SK-N-SH treated with all-trans-retinoic acid at 6 μM for 48 hours (cell line): ENCODE data around the gene AOX1.

Experiments used
- ATAC-seq: fragments of 200-7000 bp; cut with Tn5 transposase; 3 replicates; pipeline ENCODE4 v1.9.1; 2020; ENCODE audit warnings: mild to moderate bottlenecking, moderate library complexity
- ARNTL ChIP-seq: fragments of 450-650 bp; formaldehyde crosslinking; IDR thresholded peaks from 2 replicates; pipeline ENCODE4 v1.5.0; 2020; ENCODE audit warnings: low read depth, mild to moderate bottlenecking, moderate library complexity, borderline replicate concordance
- BACH2 ChIP-seq: fragments of 250-450 bp; sonication (Bioruptor Pico); IDR thresholded peaks from 2 replicates; pipeline ENCODE4 v1.9.0; 2021; ENCODE audit warnings: mild to moderate bottlenecking, borderline replicate concordance
- CSDC2 ChIP-seq: fragments of 250-450 bp; sonication (Bioruptor Pico); IDR thresholded peaks from 2 replicates; pipeline ENCODE4 v1.5.0; 2020; ENCODE audit warnings: mild to moderate bottlenecking, moderate library complexity
- ESRRG ChIP-seq: fragments of 250-450 bp; sonication (Bioruptor Pico); IDR thresholded peaks from 2 replicates; pipeline ENCODE4 v1.6.1; 2021; ENCODE audit warnings: mild to moderate bottlenecking
- GLIS3 ChIP-seq: fragments of 250-450 bp; sonication (Bioruptor Pico); IDR thresholded peaks from 2 replicates; pipeline ENCODE4 v1.5.0; 2020; ENCODE audit warnings: mild to moderate bottlenecking, moderate library complexity
- ISL1 ChIP-seq: fragments of 250-450 bp; sonication (Bioruptor Pico); IDR thresholded peaks from 2 replicates; pipeline ENCODE4 v2.1.2; 2022; ENCODE audit warnings: mild to moderate bottlenecking, moderate library complexity
- OSR1 ChIP-seq: fragments of 250-450 bp; sonication (Bioruptor Pico); IDR thresholded peaks from 2 replicates; pipeline ENCODE4 v1.8.0; 2022; ENCODE audit warnings: moderate library complexity, mild to moderate bottlenecking, inconsistent platforms
- PPARA ChIP-seq: fragments of 250-450 bp; sonication (Bioruptor Pico); IDR thresholded peaks from 2 replicates; pipeline ENCODE4 v1.5.0; 2020; ENCODE audit warnings: mild to moderate bottlenecking, borderline replicate concordance
- RARB ChIP-seq: fragments of 250-450 bp; sonication (Bioruptor Pico); IDR thresholded peaks from 2 replicates; pipeline ENCODE4 v1.8.0; 2021; ENCODE audit warnings: mild to moderate bottlenecking, moderate library complexity
- SNAI2 ChIP-seq: fragments of 250-450 bp; sonication (Bioruptor Pico); IDR thresholded peaks from 2 replicates; pipeline ENCODE4 v1.5.0; 2020; ENCODE audit warnings: mild to moderate bottlenecking, moderate library complexity
- TOX ChIP-seq: fragments of 250-450 bp; sonication (Bioruptor Pico); IDR thresholded peaks from 2 replicates; pipeline ENCODE4 v1.8.0; 2021; ENCODE audit warnings: mild to moderate bottlenecking, moderate library complexity, borderline replicate concordance
- ZC3H10 ChIP-seq: fragments of 250-450 bp; sonication (Bioruptor Pico); IDR thresholded peaks from 2 replicates; pipeline ENCODE4 v1.5.1; 2021; ENCODE audit warnings: mild to moderate bottlenecking, moderate library complexity
- ZFP3 ChIP-seq: fragments of 250-450 bp; sonication (Bioruptor Pico); IDR thresholded peaks from 2 replicates; pipeline ENCODE4 v1.5.0; 2020; ENCODE audit warnings: mild to moderate bottlenecking, moderate library complexity
- ZFP30 ChIP-seq: fragments of 450-650 bp; formaldehyde crosslinking; IDR thresholded peaks from 2 replicates; pipeline ENCODE4 v1.5.0; 2022; ENCODE audit warnings: mild to moderate bottlenecking, moderate library complexity
- ZNF565 ChIP-seq: fragments of 450-650 bp; formaldehyde crosslinking; conservative IDR thresholded peaks from 2 replicates; pipeline ENCODE4 v1.5.0; 2020; ENCODE audit warnings: low read depth, mild to moderate bottlenecking, moderate library complexity
- ZNF70 ChIP-seq: fragments of 450-650 bp; formaldehyde crosslinking; IDR thresholded peaks from 2 replicates; pipeline ENCODE4 v1.5.0; 2020; ENCODE audit warnings: mild to moderate bottlenecking, moderate library complexity
- ZNF8 ChIP-seq: fragments of 450-650 bp; formaldehyde crosslinking; IDR thresholded peaks from 2 replicates; pipeline ENCODE4 v1.5.0; 2020; ENCODE audit warnings: mild to moderate bottlenecking, moderate library complexity
- TF ChIP-seq, protein P1 (sequence below): fragments of 250-450 bp; sonication (Bioruptor Pico); IDR thresholded peaks from 2 replicates; pipeline ENCODE4 v1.5.1; 2020; ENCODE audit warnings: low read depth, mild to moderate bottlenecking, moderate library complexity
- TF ChIP-seq, protein P2 (sequence below): fragments of 250-450 bp; sonication (Bioruptor Pico); IDR thresholded peaks from 2 replicates; pipeline ENCODE4 v1.8.0; 2020; ENCODE audit warnings: mild to moderate bottlenecking, moderate library complexity, borderline replicate concordance
- TF ChIP-seq, protein P3 (sequence below): fragments of 250-450 bp; sonication (Bioruptor Pico); IDR thresholded peaks from 2 replicates; pipeline ENCODE4 v1.5.0; 2020; ENCODE audit warnings: mild to moderate bottlenecking, moderate library complexity
- TF ChIP-seq, protein P4 (sequence below): fragments of 250-450 bp; sonication (Bioruptor Pico); IDR thresholded peaks from 2 replicates; pipeline ENCODE4 v1.8.0; 2021; ENCODE audit warnings: low read depth, mild to moderate bottlenecking, moderate library complexity, borderline replicate concordance
- TF ChIP-seq, protein P5 (sequence below): fragments of 250-450 bp; sonication (Bioruptor Pico); IDR thresholded peaks from 2 replicates; pipeline ENCODE4 v1.5.1; 2021; ENCODE audit warnings: mild to moderate bottlenecking, moderate library complexity

AOX1 gene

DNA sequence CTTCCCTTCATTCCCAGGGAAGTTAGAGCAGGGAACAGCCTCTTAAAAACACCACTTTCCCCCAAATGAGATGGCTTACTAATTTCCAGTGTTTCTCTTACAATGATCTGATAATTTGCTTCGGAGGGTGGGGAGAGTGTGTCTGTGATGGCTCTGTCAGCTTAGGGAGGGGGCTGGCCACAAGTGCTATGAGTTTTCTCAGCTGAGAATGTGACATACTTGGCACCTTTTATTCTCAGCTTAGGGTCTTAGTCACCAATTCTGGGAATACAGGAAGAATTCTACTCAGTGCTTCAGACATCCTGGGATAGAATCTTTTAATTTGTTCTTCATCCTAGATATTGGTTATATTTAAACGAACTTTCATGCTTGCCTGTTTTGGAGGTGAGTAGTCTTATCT is 64.4 kb downstream of the AOX1 start:
- TF ChIP-seq, protein P1, sequence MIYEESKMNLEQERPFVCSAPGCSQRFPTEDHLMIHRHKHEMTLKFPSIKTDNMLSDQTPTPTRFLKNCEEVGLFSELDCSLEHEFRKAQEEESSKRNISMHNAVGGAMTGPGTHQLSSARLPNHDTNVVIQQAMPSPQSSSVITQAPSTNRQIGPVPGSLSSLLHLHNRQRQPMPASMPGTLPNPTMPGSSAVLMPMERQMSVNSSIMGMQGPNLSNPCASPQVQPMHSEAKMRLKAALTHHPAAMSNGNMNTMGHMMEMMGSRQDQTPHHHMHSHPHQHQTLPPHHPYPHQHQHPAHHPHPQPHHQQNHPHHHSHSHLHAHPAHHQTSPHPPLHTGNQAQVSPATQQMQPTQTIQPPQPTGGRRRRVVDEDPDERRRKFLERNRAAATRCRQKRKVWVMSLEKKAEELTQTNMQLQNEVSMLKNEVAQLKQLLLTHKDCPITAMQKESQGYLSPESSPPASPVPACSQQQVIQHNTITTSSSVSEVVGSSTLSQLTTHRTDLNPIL, result no peak
- TF ChIP-seq TOX (CRISPR knock-in tag) (no peak), ZFP30 (CRISPR knock-in tag) (no peak), ZNF70 (CRISPR knock-in tag) (no peak), SNAI2 (CRISPR knock-in tag) (no peak), ESRRG (no peak), RARB (no peak), ZC3H10 (CRISPR knock-in tag) (no peak)

DNA sequence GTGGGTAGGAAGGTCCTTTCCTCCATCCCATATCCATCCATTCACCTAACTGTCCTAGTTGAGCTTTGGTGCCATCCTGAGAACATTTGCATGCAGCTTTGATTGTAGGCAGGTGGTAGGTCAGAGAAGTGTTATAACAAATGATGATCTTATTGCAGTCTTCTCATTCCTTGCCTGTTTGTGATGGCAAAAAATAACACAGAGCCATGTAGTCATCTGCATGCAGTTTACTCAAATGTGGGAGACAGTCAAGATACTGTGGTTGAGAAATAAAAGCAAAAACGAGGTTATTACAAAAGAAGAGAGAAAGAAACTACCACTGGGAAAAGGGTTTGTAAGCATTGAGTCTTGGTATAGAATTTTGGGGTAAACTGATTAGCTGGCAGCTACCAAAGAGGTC is 66.3 kb downstream of the AOX1 start:
- no peak for ATAC-seq

More for the DNA sequence above, 64.4 kb downstream of the AOX1 start:
- ATAC-seq, result no peak

DNA sequence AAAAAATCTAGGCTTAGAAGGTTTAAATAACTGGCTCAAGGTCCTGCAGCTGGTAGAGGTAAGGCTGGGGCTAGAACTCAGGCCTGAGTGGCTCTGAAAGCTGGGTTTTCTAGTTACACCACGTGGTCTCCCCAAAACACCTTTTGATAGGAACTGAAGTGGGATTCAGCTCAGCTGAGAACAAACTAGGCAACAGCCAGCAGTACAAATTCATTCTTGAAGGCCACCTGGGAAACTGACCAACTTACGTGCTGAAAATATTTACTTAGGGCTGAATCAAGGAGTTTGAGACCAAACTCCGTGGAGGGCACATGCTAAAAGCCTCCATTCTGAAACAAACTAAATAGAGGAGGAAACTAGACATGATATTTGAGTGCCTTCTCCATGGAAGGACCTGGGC is 67.2 kb downstream of the AOX1 start:
- TF ChIP-seq RARB (no peak), OSR1 (CRISPR knock-in tag) (no peak), ZNF8 (CRISPR knock-in tag) (no peak), ZNF70 (CRISPR knock-in tag) (no peak), ZFP30 (CRISPR knock-in tag) (no peak), ESRRG (no peak), ISL1 (CRISPR knock-in tag) (no peak), ZNF565 (CRISPR knock-in tag) (no peak), ZC3H10 (CRISPR knock-in tag) (no peak), ZFP3 (CRISPR knock-in tag) (no peak), GLIS3 (CRISPR knock-in tag) (no peak)
- TF ChIP-seq, protein P2, sequence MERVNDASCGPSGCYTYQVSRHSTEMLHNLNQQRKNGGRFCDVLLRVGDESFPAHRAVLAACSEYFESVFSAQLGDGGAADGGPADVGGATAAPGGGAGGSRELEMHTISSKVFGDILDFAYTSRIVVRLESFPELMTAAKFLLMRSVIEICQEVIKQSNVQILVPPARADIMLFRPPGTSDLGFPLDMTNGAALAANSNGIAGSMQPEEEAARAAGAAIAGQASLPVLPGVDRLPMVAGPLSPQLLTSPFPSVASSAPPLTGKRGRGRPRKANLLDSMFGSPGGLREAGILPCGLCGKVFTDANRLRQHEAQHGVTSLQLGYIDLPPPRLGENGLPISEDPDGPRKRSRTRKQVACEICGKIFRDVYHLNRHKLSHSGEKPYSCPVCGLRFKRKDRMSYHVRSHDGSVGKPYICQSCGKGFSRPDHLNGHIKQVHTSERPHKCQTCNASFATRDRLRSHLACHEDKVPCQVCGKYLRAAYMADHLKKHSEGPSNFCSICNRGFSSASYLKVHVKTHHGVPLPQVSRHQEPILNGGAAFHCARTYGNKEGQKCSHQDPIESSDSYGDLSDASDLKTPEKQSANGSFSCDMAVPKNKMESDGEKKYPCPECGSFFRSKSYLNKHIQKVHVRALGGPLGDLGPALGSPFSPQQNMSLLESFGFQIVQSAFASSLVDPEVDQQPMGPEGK, result no peak
- TF ChIP-seq, protein P3, sequence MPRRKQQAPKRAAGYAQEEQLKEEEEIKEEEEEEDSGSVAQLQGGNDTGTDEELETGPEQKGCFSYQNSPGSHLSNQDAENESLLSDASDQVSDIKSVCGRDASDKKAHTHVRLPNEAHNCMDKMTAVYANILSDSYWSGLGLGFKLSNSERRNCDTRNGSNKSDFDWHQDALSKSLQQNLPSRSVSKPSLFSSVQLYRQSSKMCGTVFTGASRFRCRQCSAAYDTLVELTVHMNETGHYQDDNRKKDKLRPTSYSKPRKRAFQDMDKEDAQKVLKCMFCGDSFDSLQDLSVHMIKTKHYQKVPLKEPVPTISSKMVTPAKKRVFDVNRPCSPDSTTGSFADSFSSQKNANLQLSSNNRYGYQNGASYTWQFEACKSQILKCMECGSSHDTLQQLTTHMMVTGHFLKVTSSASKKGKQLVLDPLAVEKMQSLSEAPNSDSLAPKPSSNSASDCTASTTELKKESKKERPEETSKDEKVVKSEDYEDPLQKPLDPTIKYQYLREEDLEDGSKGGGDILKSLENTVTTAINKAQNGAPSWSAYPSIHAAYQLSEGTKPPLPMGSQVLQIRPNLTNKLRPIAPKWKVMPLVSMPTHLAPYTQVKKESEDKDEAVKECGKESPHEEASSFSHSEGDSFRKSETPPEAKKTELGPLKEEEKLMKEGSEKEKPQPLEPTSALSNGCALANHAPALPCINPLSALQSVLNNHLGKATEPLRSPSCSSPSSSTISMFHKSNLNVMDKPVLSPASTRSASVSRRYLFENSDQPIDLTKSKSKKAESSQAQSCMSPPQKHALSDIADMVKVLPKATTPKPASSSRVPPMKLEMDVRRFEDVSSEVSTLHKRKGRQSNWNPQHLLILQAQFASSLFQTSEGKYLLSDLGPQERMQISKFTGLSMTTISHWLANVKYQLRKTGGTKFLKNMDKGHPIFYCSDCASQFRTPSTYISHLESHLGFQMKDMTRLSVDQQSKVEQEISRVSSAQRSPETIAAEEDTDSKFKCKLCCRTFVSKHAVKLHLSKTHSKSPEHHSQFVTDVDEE (CRISPR knock-in tag), result no peak
- TF ChIP-seq, protein P1, result no peak
- no peak for ATAC-seq

More for the DNA sequence above, 66.3 kb downstream of the AOX1 start:
- no peak for TF ChIP-seq ARNTL

DNA sequence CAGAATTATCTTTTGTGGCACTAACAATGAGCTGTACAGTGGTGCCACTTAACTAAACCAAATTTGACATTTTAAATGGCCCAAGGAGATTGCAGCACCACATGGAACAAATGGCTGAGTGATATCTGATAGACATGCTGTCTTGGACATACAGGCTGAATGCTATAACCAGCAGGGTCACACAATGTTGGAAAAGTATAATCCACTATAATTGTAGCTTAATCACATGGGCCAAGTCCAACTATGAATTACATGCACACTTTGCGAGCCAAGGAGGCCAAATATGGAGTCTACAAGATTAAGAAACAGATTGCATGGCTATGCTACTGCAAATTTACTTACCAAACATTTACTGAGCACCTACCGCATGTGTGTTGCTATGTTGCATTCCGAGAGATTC is 69.0 kb downstream of the AOX1 start:
- TF ChIP-seq, protein P4, sequence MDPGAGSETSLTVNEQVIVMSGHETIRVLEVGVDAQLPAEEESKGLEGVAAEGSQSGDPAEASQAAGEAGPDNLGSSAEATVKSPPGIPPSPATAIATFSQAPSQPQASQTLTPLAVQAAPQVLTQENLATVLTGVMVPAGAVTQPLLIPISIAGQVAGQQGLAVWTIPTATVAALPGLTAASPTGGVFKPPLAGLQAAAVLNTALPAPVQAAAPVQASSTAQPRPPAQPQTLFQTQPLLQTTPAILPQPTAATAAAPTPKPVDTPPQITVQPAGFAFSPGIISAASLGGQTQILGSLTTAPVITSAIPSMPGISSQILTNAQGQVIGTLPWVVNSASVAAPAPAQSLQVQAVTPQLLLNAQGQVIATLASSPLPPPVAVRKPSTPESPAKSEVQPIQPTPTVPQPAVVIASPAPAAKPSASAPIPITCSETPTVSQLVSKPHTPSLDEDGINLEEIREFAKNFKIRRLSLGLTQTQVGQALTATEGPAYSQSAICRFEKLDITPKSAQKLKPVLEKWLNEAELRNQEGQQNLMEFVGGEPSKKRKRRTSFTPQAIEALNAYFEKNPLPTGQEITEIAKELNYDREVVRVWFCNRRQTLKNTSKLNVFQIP (CRISPR knock-in tag), result no peak
- no peak for TF ChIP-seq ZFP30 (CRISPR knock-in tag)
- TF ChIP-seq PPARA, result no peak
- TF ChIP-seq ZFP3 (CRISPR knock-in tag), result no peak
- TF ChIP-seq BACH2, result no peak
- no peak for TF ChIP-seq GLIS3 (CRISPR knock-in tag)
- TF ChIP-seq, protein P5, sequence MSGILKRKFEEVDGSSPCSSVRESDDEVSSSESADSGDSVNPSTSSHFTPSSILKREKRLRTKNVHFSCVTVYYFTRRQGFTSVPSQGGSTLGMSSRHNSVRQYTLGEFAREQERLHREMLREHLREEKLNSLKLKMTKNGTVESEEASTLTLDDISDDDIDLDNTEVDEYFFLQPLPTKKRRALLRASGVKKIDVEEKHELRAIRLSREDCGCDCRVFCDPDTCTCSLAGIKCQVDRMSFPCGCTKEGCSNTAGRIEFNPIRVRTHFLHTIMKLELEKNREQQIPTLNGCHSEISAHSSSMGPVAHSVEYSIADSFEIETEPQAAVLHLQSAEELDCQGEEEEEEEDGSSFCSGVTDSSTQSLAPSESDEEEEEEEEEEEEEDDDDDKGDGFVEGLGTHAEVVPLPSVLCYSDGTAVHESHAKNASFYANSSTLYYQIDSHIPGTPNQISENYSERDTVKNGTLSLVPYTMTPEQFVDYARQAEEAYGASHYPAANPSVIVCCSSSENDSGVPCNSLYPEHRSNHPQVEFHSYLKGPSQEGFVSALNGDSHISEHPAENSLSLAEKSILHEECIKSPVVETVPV (CRISPR knock-in tag), result no peak
- TF ChIP-seq CSDC2 (CRISPR knock-in tag), result no peak
- TF ChIP-seq ESRRG, result no peak
- TF ChIP-seq SNAI2 (CRISPR knock-in tag), result no peak
- TF ChIP-seq RARB, result no peak
- TF ChIP-seq, protein P2, result no peak
- TF ChIP-seq, all 23 proteins: peak for 0
- no peak for ATAC-seq
